Gastrocnemius medialis (tissue), 4 donors: ENCODE results near the gene SH2D5. TPM values are rescaled to one million over a fixed set of nuclear protein-coding genes. Genes with fewer than 3 reads are reported as not detected.

Source experiments
- ATAC-seq, 2 donors: fragments of 150-250 bp; one replicate each; pipeline ENCODE4 v1.9.1; 2016
- DNase-seq, 2 donors: peaks; one replicate each; pipeline ENCODE4 v3.0.0-alpha.2; 2019
- H3K27ac ChIP-seq, 4 donors: fragments of 200-600 bp; sonication (generic); 1 replicate in 1 of 4; 2 replicates in 3 of 4; pipeline ENCODE4 v1.5.1; 2016 to 2018; ENCODE audit warnings: mild to moderate bottlenecking in 2 of 4, moderate library complexity in 1 of 4
- H3K27me3 ChIP-seq, 3 donors: fragments of 200-600 bp; sonication (generic) in 2 of 3; 1 replicate in 1 of 3; 2 replicates in 2 of 3; pipeline versions ENCODE4 v1.5.1 to v1.6.0; 2016 to 2019; ENCODE audit warnings: mild to moderate bottlenecking in 1 of 3, moderate library complexity in 1 of 3
- H3K36me3 ChIP-seq, 2 donors: fragments of 200-600 bp; sonication (generic) in 1 of 2; one replicate each; pipeline ENCODE4 v1.5.1; 2017 to 2018
- H3K4me1 ChIP-seq, 2 donors: fragments of 200-600 bp; sonication (generic) in 1 of 2; one replicate each; pipeline ENCODE4 v1.5.1; 2016 to 2017; ENCODE audit warnings: mild to moderate bottlenecking in 2 of 2
- H3K4me3 ChIP-seq, 4 donors: fragments of 200-600 bp; sonication (generic) in 3 of 4; 1 replicate in 1 of 4; 2 replicates in 3 of 4; pipeline ENCODE4 v1.5.1; 2016 to 2019; ENCODE audit warnings: mild to moderate bottlenecking in 2 of 4
- H3K9me3 ChIP-seq, 3 donors: fragments of 200-600 bp; sonication (generic) in 2 of 3; 1 replicate in 1 of 3; 2 replicates in 2 of 3; pipeline ENCODE4 v1.5.1; 2016 to 2019
- POLR2A ChIP-seq, 2 donors: fragments of 450-650 bp; IDR thresholded peaks; one replicate each; pipeline ENCODE4 v1.6.1; 2017; ENCODE audit warnings: antibody characterized with exemption in 2 of 2, mild to moderate bottlenecking in 2 of 2, moderate library complexity in 2 of 2
- in situ Hi-C, 4 donors: fragments of 200-750 bp; cut with MboI; loops; one replicate each; pipeline versions ENCODE4 v1.15.0 to v1.8.0; 2017; ENCODE audit warnings: low sequenced_read_pairs in 4 of 4
- intact Hi-C: fragments of 100-400 bp; cut with DNase I; formaldehyde crosslinking; loops from one replicate; pipeline ENCODE4 v1.15.1; 2023; ENCODE audit warnings: low total_unique reads
- total RNA-seq, 4 donors: library from RNA; depleted of rRNA; stranded (reverse); fragments of >200 nt; gene quantifications; one replicate each; pipeline versions ENCODE4 v1.1.0 to v1.2.3, GENCODE V29; 2016
- TF ChIP-seq, protein P1 (sequence below), 5 experiments: fragments of 450-650 bp in 3 of 5; fragments of 200-600 bp in 2 of 5; sonication (generic) in 2 of 5; IDR thresholded peaks in 4 of 5; conservative IDR thresholded peaks in 1 of 5; 1 replicate in 4 of 5; 2 replicates in 1 of 5; pipeline ENCODE4 v1.5.1; 2016 to 2019; ENCODE audit warnings: antibody characterized with exemption in 5 of 5, mild to moderate bottlenecking in 3 of 5, moderate library complexity in 3 of 5

The SH2D5 gene
- total RNA-seq, 4 donors from 2014 or later: 0.53 TPM; not detected in 3

DNA sequence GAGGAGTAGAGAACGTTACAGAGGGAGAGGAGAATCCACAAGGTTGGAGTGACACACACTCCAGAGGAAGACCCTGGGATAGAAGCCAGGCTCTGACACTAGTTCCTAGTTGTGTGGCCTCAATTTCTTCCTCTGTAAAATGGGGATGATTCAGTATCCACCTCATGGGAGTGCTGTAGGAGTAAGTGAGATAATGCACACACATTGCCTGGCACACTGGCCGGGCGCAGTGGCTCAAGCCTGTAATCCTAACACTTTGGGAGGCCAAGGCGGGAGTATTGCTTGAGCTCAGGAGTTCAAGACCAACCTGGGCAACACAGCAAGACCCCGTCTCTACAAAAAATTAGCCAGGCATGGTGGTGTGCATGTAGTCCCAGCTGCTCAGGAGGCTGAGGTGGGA, 23.6 kb downstream of the SH2D5 start:
- no peaks in the 10 kb centered on the region for H3K4me1 ChIP-seq
- intact Hi-C loops: no loop called here
- no peaks in the 10 kb centered on the region for H3K36me3 ChIP-seq
- no peaks in the 10 kb centered on the region for H3K27me3 ChIP-seq
- in situ Hi-C loops: loop anchor here in 1 of 4 donors (25.0 kb wide), 1 partner anchor 653 kb away; no protein-coding TSS in a partner anchor
- ATAC-seq: no peak
- no peak overlapping the region for H3K27ac ChIP-seq
- H3K9me3 ChIP-seq: no peaks in the 10 kb centered on the region
- no peak overlapping the region for H3K4me3 ChIP-seq
- TF ChIP-seq, protein P1, sequence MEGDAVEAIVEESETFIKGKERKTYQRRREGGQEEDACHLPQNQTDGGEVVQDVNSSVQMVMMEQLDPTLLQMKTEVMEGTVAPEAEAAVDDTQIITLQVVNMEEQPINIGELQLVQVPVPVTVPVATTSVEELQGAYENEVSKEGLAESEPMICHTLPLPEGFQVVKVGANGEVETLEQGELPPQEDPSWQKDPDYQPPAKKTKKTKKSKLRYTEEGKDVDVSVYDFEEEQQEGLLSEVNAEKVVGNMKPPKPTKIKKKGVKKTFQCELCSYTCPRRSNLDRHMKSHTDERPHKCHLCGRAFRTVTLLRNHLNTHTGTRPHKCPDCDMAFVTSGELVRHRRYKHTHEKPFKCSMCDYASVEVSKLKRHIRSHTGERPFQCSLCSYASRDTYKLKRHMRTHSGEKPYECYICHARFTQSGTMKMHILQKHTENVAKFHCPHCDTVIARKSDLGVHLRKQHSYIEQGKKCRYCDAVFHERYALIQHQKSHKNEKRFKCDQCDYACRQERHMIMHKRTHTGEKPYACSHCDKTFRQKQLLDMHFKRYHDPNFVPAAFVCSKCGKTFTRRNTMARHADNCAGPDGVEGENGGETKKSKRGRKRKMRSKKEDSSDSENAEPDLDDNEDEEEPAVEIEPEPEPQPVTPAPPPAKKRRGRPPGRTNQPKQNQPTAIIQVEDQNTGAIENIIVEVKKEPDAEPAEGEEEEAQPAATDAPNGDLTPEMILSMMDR (IDR thresholded peaks at IDR 0.05 in 4 of 5, conservative IDR thresholded peaks at IDR 0.05 in 1 of 5): no peak
- no peak for TF ChIP-seq POLR2A (IDR thresholded peaks at IDR 0.05)
- DNase-seq: no peak

DNA sequence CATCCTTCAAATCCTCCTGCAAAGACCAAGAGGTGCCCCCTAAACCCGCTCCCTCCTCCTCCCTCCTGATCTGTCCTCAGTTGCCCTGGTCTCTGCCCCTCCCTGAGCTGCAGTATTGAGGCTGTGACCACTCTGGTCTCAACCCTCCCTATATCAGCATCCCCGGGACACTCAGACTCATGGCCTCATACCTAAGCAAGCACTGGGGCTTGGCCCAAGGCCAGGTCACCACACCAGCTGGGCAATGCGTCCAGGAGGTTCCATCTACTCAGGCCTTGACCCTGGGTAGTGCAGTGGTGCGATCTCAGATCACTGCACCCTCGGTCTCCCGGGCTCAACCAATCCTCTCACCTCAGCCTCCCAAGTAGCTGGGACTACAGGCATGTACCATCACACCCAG, 24.4 kb downstream of the SH2D5 start:
- ATAC-seq (no peak), DNase-seq (no peak)
- TF ChIP-seq, protein P1 (IDR thresholded peaks at IDR 0.05 in 4 of 5, conservative IDR thresholded peaks at IDR 0.05 in 1 of 5): no peak
- TF ChIP-seq POLR2A (IDR thresholded peaks at IDR 0.05): no peak
- in situ Hi-C loops (loop anchor here in 1 of 4 donors (25.0 kb wide), 1 partner anchor 654 kb away; no protein-coding TSS in a partner anchor), intact Hi-C loops (no loop called here)
- Histone ChIP-seq H3K36me3 (no peaks in the 10 kb centered on the region), H3K4me3 (no peak overlapping the region), H3K27ac (no peak overlapping the region), H3K9me3 (no peaks in the 10 kb centered on the region), H3K4me1 (no peaks in the 10 kb centered on the region), H3K27me3 (no peaks in the 10 kb centered on the region)

DNA sequence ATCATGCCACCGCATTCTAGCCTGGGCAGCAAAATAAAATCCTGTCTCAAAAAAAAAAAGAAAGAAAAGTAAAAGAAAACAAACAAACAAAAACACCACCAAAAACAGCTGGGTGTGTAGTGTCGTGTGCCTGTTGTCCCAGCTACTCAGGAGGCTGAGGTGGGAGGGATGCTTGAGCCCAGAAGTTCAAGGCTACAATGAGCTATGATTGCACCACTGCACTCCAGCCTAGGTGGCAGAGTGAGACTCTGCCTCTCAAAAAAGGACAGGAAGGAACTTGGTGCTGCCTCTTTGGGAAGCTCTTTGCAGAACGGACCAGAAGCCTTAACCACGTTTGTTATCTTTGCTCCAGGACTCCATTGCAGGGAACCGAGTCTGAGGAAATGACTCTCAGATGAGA, 25.7 kb downstream of the SH2D5 start:
- no peak for ATAC-seq
- no peaks in the 10 kb centered on the region for H3K9me3 ChIP-seq
- no peaks in the 10 kb centered on the region for H3K4me1 ChIP-seq
- TF ChIP-seq POLR2A (IDR thresholded peaks at IDR 0.05): no peak
- TF ChIP-seq, protein P1 (IDR thresholded peaks at IDR 0.05 in 4 of 5, conservative IDR thresholded peaks at IDR 0.05 in 1 of 5): no peak
- H3K4me3 ChIP-seq: no peak overlapping the region
- intact Hi-C loops: no loop called here
- in situ Hi-C loops: loop anchor here in 1 of 4 donors (25.0 kb wide), 1 partner anchor 655 kb away; no protein-coding TSS in a partner anchor
- no peaks in the 10 kb centered on the region for H3K36me3 ChIP-seq
- no peak overlapping the region for H3K27ac ChIP-seq
- DNase-seq: no peak
- no peaks in the 10 kb centered on the region for H3K27me3 ChIP-seq

DNA sequence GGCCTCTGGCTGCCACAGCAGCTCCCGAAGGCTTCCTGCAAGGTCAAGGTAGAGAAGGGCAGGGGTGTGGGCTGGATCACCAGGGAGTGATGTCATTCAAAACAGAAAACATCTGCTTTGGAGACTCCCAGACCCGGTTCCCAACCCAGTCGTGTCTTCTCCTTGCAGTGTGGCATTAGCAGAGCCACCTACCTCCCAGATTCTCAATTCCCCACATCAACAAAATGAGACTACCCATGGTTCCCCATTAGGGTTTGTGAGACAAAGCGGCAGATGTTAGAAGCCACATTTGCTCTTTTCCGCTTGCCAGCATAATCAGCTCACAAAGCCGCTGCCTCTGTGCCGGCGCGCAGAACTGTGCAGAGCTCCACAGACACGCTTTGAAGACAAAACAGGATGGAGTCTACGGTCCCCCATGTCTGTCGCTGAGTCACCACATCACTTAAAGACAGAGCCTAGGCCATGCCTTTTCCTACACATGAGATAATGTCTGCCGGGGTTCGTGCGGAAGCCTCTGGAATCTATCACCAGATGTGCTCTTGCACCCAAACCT, 27.2 kb downstream of the SH2D5 start:
- no peak overlapping the region for H3K4me3 ChIP-seq
- ATAC-seq (no peak), DNase-seq (no peak)
- no peak overlapping the region for H3K27ac ChIP-seq
- in situ Hi-C loops (loop anchor here in 1 of 4 donors (25.0 kb wide), 1 partner anchor 657 kb away; no protein-coding TSS in a partner anchor), intact Hi-C loops (no loop called here)
- no peaks in the 10 kb centered on the region for H3K9me3 ChIP-seq
- H3K4me1 ChIP-seq: peaks cover under 1% of the 10 kb centered on the region in 2 donors
- no peaks in the 10 kb centered on the region for H3K27me3 ChIP-seq
- H3K36me3 ChIP-seq: no peaks in the 10 kb centered on the region
- TF ChIP-seq, protein P1 (IDR thresholded peaks at IDR 0.05 in 4 of 5, conservative IDR thresholded peaks at IDR 0.05 in 1 of 5): no peak
- TF ChIP-seq POLR2A (IDR thresholded peaks at IDR 0.05): no peak
